HT1080 (cell line): Measurements from ENCODE around the gene ITPKB. TPM values are rescaled to one million over a fixed set of nuclear protein-coding genes. Genes with fewer than 3 reads are reported as not detected.
A peak's percentile ranks its signal among the peaks of the same experiment; 100 is the strongest.
"Not testable (repeated sequence)": the region's sequence is repeated elsewhere in the genome, so short reads cannot be mapped to it uniquely, and the experiment has no call there.

Experiments
- DNase-seq: peaks from one replicate; pipeline ENCODE4 v3.0.0-alpha.2; 2015; ENCODE audit warnings: low read depth
- total RNA-seq: library from RNA; depleted of rRNA; stranded (reverse); fragments of >200 nt; shearing (Covaris generic); gene quantifications from 2 replicates; pipeline ENCODE4 v1.2.3, GENCODE V29; 2014

The ITPKB gene
- total RNA-seq, 1 experiment from 2014 or later, result 8.0 TPM

DNA sequence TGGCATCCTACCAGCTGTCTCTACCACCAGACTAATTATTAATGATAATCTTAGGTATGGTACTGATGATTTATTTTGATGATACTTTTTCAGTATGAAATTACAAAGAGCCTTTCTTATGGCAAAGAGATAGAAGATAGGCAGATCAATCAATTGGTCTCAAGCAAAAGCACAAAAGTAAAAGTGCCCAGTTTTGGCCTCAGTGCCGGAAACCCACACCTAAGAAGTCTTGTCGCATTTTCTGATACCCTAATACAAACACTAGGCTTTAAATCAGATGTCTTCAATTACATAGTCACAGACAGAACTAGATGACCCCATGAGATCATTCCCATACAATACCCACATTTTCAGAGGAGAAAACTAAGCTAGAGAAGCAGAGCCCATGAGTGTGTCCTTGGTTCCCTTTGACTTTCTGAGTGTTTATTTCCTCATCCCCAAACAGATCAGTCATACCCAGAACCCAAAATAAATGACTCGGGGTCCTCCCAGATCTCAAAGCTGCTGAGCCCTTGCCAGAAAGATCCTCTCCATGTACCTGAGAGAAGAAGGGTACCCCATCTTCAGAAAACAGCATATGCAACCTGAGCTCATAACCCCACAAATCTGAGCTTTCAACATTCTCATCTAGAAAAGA lies 7.7 kb downstream of the ITPKB start:
- no peak for DNase-seq

DNA sequence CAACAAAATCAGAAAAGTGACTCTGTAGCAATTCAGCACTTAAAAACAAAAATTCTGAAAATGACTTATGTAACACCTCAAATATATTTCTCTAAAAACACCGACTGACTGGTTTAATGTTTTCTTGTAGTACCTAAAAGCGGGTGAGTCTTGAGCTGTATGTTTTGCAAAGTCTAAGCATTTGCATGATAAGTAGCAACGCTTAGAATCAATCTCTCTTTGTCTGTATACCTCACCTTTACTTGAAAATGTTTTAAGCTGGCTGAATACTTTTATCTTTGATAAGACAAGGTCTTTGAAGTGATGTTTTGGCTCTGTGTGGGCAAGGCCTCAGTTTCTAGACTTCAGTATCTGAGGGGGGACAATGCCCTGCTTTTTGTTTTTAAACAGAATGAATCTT lies 8.2 kb downstream of the ITPKB start:
- DNase-seq, result no peak

DNA sequence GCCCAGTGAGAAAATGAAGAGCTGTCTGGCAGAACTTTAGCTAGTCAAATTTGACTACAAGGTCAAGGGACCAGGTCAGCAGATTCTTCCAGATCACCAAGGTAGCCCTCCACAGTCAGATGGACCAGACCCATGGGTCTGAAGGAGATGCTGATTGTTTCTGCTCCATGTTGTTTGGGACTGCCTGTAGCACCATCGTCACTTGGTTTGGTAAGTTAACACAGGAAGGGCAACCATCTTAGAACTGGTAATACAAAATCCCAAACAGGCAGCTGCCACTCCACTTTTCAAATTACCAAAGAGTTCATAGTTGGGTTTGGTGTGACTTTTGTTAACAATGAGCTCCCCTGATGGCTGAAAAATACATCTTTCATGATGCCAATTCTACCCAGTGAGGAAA lies 9.0 kb downstream of the ITPKB start:
- DNase-seq, result no peak

DNA sequence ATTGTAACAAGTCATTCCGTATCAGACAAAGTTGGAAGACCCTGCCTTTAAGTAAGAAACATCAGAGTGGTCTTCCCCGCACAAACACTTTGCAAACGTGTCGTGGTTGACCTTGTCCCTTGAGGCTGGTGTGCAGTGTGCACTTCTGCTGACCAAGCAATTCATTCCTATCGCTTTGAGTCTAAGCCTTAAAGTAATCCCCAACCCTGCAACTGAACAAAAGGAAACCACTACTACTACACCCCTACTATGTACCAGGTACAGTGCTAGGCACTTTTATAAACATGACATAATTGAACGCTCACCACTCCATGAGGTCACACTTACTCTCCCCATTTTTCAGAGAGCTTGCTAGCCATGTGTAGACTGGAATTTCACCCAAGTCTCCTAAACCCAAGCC lies 10.6 kb downstream of the ITPKB start:
- DNase-seq, result no peak

- no peak for DNase-seq
Measured at GRCh38 chr1:226725897-226726267, 13.2 kb downstream of the ITPKB start.

DNA sequence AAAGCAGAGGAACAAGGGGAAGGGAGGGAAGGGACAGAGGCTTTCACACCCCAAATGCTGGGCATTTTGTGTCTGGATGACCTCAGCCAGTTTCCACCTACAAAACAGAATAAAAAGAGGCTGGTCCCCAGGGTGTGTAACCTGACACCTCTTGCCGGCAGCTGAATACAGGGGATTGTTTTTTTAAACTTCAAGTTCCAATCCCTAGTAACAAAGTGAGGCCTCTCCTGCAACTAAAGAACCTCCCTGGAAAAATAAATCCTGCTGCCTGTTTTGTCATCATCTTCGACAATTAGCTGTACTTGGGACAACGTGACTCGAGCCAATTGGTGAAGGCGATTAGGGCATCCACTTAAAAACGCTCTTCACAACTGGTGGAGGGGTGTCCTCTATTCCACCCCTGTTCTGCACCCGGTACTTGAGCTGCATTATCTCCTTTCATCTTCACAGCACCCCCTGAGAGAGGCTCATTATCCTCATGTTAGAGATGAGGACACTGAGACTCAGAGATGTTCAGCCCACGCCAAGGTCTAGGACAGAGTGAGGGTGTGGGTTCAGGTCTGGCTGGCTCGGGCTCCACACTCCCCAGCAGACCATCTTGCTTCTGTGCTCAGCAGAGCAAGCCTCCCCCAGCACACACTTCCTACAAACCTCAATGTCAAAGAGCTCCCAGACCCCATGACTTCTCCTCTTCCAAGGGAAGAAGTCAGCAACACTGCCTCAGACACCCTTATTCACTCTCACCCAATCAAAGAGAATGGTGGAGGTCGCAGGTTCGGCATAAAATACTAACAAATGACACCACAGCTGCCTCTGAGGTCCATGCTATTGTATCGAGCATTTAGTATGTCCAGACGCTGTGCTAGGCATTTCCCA lies 15.2 kb downstream of the ITPKB start:
- peak; percentile 58 for DNase-seq

- no peak for DNase-seq
Measured at GRCh38 chr1:226722901-226723656, 16.0 kb downstream of the ITPKB start.

- no peak for DNase-seq
Measured at GRCh38 chr1:226722240-226722900, 16.7 kb downstream of the ITPKB start.

- not testable (repeated sequence) for DNase-seq
Measured at GRCh38 chr1:226720574-226720973, 18.5 kb downstream of the ITPKB start.

DNA sequence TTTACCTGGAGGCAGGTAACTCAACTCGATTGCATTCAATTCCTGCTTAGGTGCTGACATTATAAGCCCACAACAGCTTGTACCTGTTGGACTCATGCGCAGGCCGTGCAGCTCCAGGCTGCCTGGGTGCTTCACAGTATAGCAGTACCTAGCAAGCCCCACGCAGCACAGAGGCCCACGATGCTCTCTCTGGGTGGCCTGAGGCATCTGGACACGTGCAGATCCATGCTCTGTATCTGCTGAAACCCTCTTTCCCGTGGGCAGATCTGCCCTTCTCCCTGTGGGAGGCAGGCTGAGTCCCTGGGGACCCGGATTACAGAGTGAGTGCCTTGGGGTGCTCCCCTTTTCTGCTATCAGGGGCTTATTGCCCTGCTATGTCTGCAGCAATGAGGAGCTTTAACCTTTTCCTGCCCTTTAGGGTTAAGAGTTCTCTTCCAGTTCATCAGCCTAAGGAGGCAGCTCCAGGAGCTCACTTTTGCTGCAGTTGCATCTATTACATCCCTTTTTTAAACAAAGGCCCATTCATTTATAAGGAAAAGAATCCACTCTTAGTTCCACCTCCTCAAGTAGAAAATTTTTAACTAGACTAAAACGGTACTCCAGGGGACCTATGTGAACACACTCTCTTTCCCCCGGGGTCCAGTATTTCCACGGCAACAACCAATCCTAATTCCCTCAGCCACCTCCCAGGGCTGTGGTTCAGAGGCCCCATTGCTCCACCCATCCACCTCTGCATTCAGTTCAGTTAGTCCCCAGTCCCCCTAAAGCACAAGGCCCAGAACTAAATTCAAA lies 19.3 kb downstream of the ITPKB start:
- DNase-seq, result no peak

DNA sequence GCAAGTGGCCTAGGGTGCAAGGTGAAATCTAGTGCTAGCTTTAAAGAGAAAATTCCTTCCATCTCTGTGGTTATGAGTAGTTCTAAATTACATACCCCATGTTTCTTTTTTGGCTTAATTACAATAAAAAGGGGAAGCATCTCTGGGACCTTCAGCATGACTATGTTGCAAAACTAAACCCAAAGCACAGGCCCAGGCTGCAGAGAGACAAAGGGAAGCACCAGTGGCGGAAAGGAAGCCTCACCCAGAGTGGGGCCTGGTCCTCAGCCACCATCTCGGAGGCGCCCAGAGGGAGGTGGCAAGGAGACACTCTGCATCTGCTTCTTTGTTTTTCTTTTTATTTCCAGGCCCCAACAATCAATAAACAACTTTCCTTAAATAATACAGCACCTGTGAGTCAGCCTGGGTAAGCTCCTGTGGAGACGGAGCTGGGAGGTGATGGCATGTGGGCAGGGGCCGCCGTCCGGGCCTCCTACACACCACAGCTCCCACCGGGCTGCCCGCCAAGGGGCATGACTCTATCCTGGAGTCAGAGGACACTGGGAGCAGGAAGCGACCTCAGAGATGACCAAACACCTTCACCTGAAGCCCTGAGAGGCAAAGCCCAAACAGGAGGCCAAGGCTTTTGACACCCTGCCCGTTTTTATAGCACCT lies 21.7 kb downstream of the ITPKB start:
- no peak for DNase-seq

- no peak for DNase-seq
Measured at GRCh38 chr1:226716577-226716976, 22.5 kb downstream of the ITPKB start.

- peak; percentile 25 for DNase-seq
Measured at GRCh38 chr1:226714148-226714547, 24.9 kb downstream of the ITPKB start.

GRCh38 chr1:226712742-226713419 lies 26.2 kb downstream of the ITPKB start:
- DNase-seq, result no peak

DNA sequence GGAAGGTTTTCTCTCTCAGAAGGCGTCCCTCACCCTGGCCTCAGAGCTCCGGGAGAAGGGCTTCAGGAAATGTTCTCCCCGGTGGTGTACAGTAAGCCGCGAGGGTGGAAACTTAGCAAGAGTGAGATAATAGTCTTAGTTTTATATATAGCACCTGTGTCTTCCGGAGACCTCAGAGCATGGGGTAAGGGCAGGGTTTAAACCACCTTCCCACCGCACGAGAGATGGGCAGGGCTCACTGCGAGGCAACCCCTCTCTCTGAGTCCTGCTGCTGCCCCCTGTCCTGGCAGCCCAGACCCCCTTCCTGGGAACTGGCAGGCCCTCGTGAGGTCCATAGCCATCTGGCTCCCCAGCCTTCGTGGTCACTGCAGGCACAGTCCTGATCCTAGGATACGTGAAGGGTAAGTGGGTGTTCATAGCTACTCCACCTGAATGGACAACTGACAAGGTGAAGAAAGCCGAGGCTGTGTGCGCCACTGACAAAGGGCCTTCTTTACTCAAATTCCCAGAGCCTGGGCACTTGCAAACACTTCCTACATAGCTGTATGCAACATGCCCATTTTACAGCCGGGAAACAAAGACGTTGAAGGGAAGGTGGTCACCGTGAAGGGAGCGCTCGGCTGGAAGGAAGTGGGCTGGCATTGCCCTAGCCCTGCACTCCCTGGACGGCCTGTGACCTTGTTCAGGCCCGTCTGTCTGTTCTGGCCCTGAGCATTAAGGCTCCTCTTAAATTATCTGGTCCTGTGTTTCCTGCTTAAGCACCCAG lies 26.9 kb downstream of the ITPKB start:
- DNase-seq, result no peak

DNA sequence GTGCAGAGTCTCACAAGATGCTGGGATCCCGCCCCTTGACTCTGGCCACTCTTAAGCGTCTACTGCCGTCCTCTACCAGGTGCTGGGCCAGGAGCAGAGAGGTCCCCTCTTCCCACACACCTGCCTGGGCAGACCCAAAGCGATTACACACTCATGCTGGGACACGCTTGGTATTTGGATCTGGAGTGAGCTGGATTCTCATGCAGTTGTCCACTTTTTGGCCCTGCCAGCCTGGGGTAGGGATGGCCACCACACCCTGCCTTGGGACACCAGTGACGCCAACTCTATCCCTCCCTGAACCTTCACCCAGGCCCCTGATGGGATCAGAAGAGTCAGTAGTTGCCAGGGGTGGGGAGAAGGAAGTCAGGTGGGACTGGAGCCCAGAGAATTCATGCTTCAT lies 28.6 kb downstream of the ITPKB start:
- DNase-seq, result no peak

DNA sequence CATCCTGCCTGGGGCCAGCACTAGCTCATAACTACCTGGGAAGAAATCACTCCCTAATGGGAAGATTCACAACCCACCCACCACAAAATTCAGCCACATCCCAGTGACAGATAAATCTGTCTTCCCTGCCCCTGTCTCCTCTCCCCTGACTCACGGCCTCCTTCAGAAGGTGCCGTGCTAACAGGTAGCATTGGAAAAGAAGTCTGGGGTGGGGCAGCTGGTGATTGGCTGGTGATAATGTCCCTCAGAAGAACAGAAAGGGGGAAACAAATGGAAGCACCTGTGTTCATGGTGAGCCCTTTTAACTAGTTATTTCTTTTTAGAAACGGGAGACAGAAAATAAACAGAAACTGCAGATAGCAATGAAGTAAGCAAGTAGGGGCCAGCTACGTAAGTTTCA lies 29.1 kb downstream of the ITPKB start:
- DNase-seq, result no peak

DNA sequence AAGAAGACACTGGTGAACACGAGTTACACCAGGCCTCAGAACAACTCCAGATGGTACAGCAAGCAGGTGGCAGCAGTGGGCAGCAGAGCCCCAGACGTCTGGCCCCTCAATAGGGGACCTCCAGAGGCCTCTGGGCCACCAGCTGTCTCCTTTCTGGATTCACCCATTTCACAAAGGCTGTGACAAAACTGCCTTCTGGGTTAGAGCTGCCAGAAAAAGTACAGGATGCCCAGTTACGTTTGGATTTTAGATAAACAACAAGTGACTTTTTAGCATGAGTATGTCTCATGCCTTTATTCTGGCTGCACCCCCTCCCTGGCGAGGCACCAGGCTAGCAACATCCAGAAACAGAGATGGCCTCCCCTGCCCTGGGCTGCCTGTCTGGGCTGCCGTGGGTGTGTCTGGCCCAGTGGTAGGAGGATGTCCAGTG lies 30.1 kb downstream of the ITPKB start:
- no peak for DNase-seq

DNA sequence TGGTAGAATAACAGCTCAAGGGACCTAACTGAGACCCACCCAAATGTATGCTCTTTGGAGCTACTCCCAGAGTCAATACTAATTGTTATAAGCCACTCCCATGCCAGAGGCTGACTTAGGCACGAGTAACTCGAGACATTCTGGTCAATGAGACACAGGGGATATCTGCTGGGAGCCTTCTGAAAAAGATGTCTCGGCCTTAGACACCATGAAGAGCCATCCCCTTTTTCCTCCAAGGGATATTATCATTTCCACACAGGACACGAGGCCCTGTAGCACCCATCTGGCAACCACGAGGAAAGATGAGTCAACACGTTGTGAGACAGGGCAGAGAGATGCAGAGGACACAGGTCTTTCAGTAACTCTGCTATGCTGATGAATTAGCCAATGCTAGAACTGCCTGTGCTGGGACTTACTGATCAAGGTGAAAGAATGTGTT lies 30.7 kb downstream of the ITPKB start:
- peak; percentile 86 for DNase-seq
